Gastroesophageal sphincter (tissue), 3 donors: Measurements from ENCODE around the gene GMFB.

ENCODE experiments used
- POLR2A ChIP-seq, 2 donors: fragments of 450-650 bp; IDR thresholded peaks; one replicate each; pipeline ENCODE4 v1.6.1; 2017; ENCODE audit warnings: antibody characterized with exemption in 2 of 2, mild to moderate bottlenecking in 2 of 2, moderate library complexity in 1 of 2
- TF ChIP-seq, protein P1 (sequence below), 4 experiments: fragments of 200-600 bp in 2 of 4; fragments of 450-650 bp in 2 of 4; sonication (generic) in 1 of 4; IDR thresholded peaks; one replicate each; pipeline ENCODE4 v1.5.1; 2017 to 2019; ENCODE audit warnings: antibody characterized with exemption in 4 of 4, mild to moderate bottlenecking in 2 of 4, moderate library complexity in 2 of 4

DNA sequence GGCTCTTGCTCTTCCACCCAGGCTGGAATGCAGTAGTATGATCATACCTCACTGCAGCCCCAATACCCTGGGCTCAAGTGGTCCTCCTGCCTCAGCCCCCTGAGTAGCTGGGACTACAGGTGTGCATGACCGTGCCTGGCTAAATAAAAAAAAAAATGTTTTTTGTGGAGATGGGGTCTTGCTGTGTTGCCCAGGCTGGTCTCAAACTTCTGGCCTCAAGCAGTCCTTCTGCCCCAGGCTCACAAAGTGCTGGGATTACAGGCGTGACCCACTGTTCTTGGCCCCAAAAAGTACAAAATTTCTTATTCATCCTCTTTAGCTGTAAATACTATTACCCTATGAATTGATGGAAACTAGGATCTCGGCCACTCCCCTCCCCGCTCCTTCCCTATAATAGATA lies 35.6 kb upstream of the GMFB start:
- TF ChIP-seq, protein P1, sequence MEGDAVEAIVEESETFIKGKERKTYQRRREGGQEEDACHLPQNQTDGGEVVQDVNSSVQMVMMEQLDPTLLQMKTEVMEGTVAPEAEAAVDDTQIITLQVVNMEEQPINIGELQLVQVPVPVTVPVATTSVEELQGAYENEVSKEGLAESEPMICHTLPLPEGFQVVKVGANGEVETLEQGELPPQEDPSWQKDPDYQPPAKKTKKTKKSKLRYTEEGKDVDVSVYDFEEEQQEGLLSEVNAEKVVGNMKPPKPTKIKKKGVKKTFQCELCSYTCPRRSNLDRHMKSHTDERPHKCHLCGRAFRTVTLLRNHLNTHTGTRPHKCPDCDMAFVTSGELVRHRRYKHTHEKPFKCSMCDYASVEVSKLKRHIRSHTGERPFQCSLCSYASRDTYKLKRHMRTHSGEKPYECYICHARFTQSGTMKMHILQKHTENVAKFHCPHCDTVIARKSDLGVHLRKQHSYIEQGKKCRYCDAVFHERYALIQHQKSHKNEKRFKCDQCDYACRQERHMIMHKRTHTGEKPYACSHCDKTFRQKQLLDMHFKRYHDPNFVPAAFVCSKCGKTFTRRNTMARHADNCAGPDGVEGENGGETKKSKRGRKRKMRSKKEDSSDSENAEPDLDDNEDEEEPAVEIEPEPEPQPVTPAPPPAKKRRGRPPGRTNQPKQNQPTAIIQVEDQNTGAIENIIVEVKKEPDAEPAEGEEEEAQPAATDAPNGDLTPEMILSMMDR (IDR thresholded peaks at IDR 0.05): no peak
- no peak for TF ChIP-seq POLR2A (IDR thresholded peaks at IDR 0.05)
